T-helper 2 cell treated with Interferon-gamma antibody and Interleukin-4, amounts not matched to agents 5 μg/mL and 100 μg/mL, for 36 hours (primary cell): Measurements from ENCODE around the gene ADAMTSL2.

Source experiments
- DNase-seq: peaks from one replicate; pipeline ENCODE4 v3.0.0; 2021; ENCODE audit warnings: low spot score
- H3K27ac Mint-ChIP-seq: one replicate; pipeline ENCODE4 v1.8.0; 2021; ENCODE audit warnings: mild to moderate bottlenecking, mixed read lengths
- H3K27me3 Mint-ChIP-seq: one replicate; pipeline ENCODE4 v1.8.0; 2021; ENCODE audit warnings: low read depth, mixed read lengths
- H3K36me3 Mint-ChIP-seq: one replicate; pipeline ENCODE4 v1.8.0; 2021; ENCODE audit warnings: low read depth, mixed read lengths
- H3K4me1 Mint-ChIP-seq: one replicate; pipeline ENCODE4 v1.8.0; 2021; ENCODE audit warnings: low read depth, mixed read lengths
- H3K4me3 Mint-ChIP-seq: one replicate; pipeline ENCODE4 v1.8.0; 2022; ENCODE audit warnings: mild to moderate bottlenecking, moderate library complexity, mixed read lengths
- H3K9me3 Mint-ChIP-seq: one replicate; pipeline ENCODE4 v1.8.0; 2021; ENCODE audit warnings: mixed read lengths

ADAMTSL2 gene

GRCh38 chr9:133542002-133542401 is 7.5 kb downstream of the ADAMTSL2 start:
- no peak overlapping the region for H3K27ac Mint-ChIP-seq

GRCh38 chr9:133543772-133544467 is 9.4 kb downstream of the ADAMTSL2 start:
- H3K27ac Mint-ChIP-seq = no peak overlapping the region
- no peak overlapping the region for H3K4me3 Mint-ChIP-seq
- no peaks in the 10 kb centered on the region for H3K9me3 Mint-ChIP-seq
- no peaks in the 10 kb centered on the region for H3K36me3 Mint-ChIP-seq
- no peaks in the 10 kb centered on the region for H3K27me3 Mint-ChIP-seq
- no peak for DNase-seq
- no peaks in the 10 kb centered on the region for H3K4me1 Mint-ChIP-seq

More at GRCh38 chr9:133542002-133542401, 7.5 kb downstream of the ADAMTSL2 start:
- H3K36me3 Mint-ChIP-seq = no peaks in the 10 kb centered on the region
- H3K9me3 Mint-ChIP-seq = no peaks in the 10 kb centered on the region
- H3K4me1 Mint-ChIP-seq = no peaks in the 10 kb centered on the region
- H3K27me3 Mint-ChIP-seq = no peaks in the 10 kb centered on the region
- no peak overlapping the region for H3K4me3 Mint-ChIP-seq
- DNase-seq = no peak

- Mint-ChIP-seq H3K4me1 (no peaks in the 10 kb centered on the region), H3K36me3 (no peaks in the 10 kb centered on the region), H3K27ac (no peak overlapping the region), H3K4me3 (no peak overlapping the region), H3K9me3 (no peaks in the 10 kb centered on the region), H3K27me3 (no peaks in the 10 kb centered on the region)
- DNase-seq = no peak
These were observed 11.2 kb downstream of the ADAMTSL2 start for GRCh38 chr9:133545494-133546286.

GRCh38 chr9:133546287-133546680 is 11.8 kb downstream of the ADAMTSL2 start:
- Mint-ChIP-seq H3K27ac (no peak overlapping the region), H3K36me3 (no peaks in the 10 kb centered on the region), H3K4me1 (no peaks in the 10 kb centered on the region), H3K4me3 (no peak overlapping the region), H3K27me3 (no peaks in the 10 kb centered on the region), H3K9me3 (no peaks in the 10 kb centered on the region)
- no peak for DNase-seq

GRCh38 chr9:133547116-133547515 is 12.6 kb downstream of the ADAMTSL2 start:
- Mint-ChIP-seq H3K27ac (no peak overlapping the region), H3K4me3 (no peak overlapping the region), H3K9me3 (no peaks in the 10 kb centered on the region), H3K27me3 (no peaks in the 10 kb centered on the region), H3K4me1 (no peaks in the 10 kb centered on the region), H3K36me3 (no peaks in the 10 kb centered on the region)
- DNase-seq = no peak

- Mint-ChIP-seq H3K36me3 (no peaks in the 10 kb centered on the region), H3K9me3 (no peaks in the 10 kb centered on the region), H3K27me3 (no peaks in the 10 kb centered on the region), H3K4me3 (no peak overlapping the region), H3K4me1 (no peaks in the 10 kb centered on the region), H3K27ac (no peak overlapping the region)
- DNase-seq = no peak
These were observed 16.9 kb downstream of the ADAMTSL2 start for GRCh38 chr9:133551446-133551845.

GRCh38 chr9:133552236-133552635 is 17.7 kb downstream of the ADAMTSL2 start:
- no peaks in the 10 kb centered on the region for H3K36me3 Mint-ChIP-seq
- no peak overlapping the region for H3K4me3 Mint-ChIP-seq
- no peaks in the 10 kb centered on the region for H3K4me1 Mint-ChIP-seq
- no peak overlapping the region for H3K27ac Mint-ChIP-seq
- DNase-seq = no peak
- H3K9me3 Mint-ChIP-seq = no peaks in the 10 kb centered on the region
- no peaks in the 10 kb centered on the region for H3K27me3 Mint-ChIP-seq

GRCh38 chr9:133553123-133553522 is 18.6 kb downstream of the ADAMTSL2 start:
- H3K36me3 Mint-ChIP-seq = no peaks in the 10 kb centered on the region
- H3K4me1 Mint-ChIP-seq = no peaks in the 10 kb centered on the region
- H3K27me3 Mint-ChIP-seq = no peaks in the 10 kb centered on the region
- no peaks in the 10 kb centered on the region for H3K9me3 Mint-ChIP-seq
- H3K4me3 Mint-ChIP-seq = no peak overlapping the region
- no peak for DNase-seq
- H3K27ac Mint-ChIP-seq = no peak overlapping the region

- H3K27me3 Mint-ChIP-seq = no peaks in the 10 kb centered on the region
- no peaks in the 10 kb centered on the region for H3K36me3 Mint-ChIP-seq
- DNase-seq = no peak
- H3K4me1 Mint-ChIP-seq = no peaks in the 10 kb centered on the region
- H3K27ac Mint-ChIP-seq = no peak overlapping the region
- no peak overlapping the region for H3K4me3 Mint-ChIP-seq
- H3K9me3 Mint-ChIP-seq = no peaks in the 10 kb centered on the region
These were observed 19.6 kb downstream of the ADAMTSL2 start for GRCh38 chr9:133553973-133554713.

- Mint-ChIP-seq H3K27ac (no peak overlapping the region), H3K4me3 (no peak overlapping the region), H3K36me3 (no peaks in the 10 kb centered on the region), H3K9me3 (no peaks in the 10 kb centered on the region), H3K4me1 (no peaks in the 10 kb centered on the region), H3K27me3 (no peaks in the 10 kb centered on the region)
- no peak for DNase-seq
These were observed 20.2 kb downstream of the ADAMTSL2 start for GRCh38 chr9:133554729-133555128.

- H3K4me1 Mint-ChIP-seq = no peaks in the 10 kb centered on the region
- H3K27me3 Mint-ChIP-seq = no peaks in the 10 kb centered on the region
- no peak overlapping the region for H3K27ac Mint-ChIP-seq
- no peak for DNase-seq
- no peaks in the 10 kb centered on the region for H3K9me3 Mint-ChIP-seq
- H3K4me3 Mint-ChIP-seq = no peak overlapping the region
- H3K36me3 Mint-ChIP-seq = no peaks in the 10 kb centered on the region
These were observed 21.9 kb downstream of the ADAMTSL2 start for GRCh38 chr9:133556354-133556753.

- Mint-ChIP-seq H3K4me1 (no peaks in the 10 kb centered on the region), H3K9me3 (no peaks in the 10 kb centered on the region), H3K36me3 (no peaks in the 10 kb centered on the region), H3K4me3 (no peak overlapping the region), H3K27ac (no peak overlapping the region), H3K27me3 (no peaks in the 10 kb centered on the region)
- DNase-seq = no peak
These were observed 23.1 kb downstream of the ADAMTSL2 start for GRCh38 chr9:133557581-133557980.

- no peaks in the 10 kb centered on the region for H3K36me3 Mint-ChIP-seq
- no peak overlapping the region for H3K27ac Mint-ChIP-seq
- no peak overlapping the region for H3K4me3 Mint-ChIP-seq
- H3K27me3 Mint-ChIP-seq = no peaks in the 10 kb centered on the region
- no peaks in the 10 kb centered on the region for H3K9me3 Mint-ChIP-seq
- no peaks in the 10 kb centered on the region for H3K4me1 Mint-ChIP-seq
- no peak for DNase-seq
These were observed 24.0 kb downstream of the ADAMTSL2 start for GRCh38 chr9:133558191-133559126.
